Astrocyte (in vitro differentiated cells and primary cell): ENCODE measurements around the gene ANK3. TPM values are rescaled to one million over a fixed set of nuclear protein-coding genes. Genes with fewer than 3 reads are reported as not detected.

Source experiments
- DNase-seq: peaks from one replicate; pipeline ENCODE4 v3.0.0-alpha.2; 2010; ENCODE audit warnings: low read depth
- FAIRE-seq: peaks from 2 replicates; lab custom pipeline; 2011; peaks lifted over from hg19 to GRCh38; lab: Jason Lieb, UNC
- H2AFZ ChIP-seq: 2 replicates; pipeline ENCODE4 v1.6.0; 2012; ENCODE audit warnings: low read depth, low read length, inconsistent platforms
- H3K27ac ChIP-seq: 2 replicates; pipeline ENCODE4 v1.5.1; 2011; ENCODE audit warnings: low read depth, low read length, inconsistent platforms
- H3K27me3 ChIP-seq: 2 replicates; pipeline ENCODE4 v1.6.0; 2011; ENCODE audit warnings: low read length, inconsistent platforms; ENCODE audit not compliant: insufficient read depth
- H3K36me3 ChIP-seq: 2 replicates; pipeline ENCODE4 v1.5.1; 2011; ENCODE audit warnings: low read length, inconsistent platforms; ENCODE audit not compliant: insufficient read depth
- H3K4me1 ChIP-seq: 2 replicates; pipeline ENCODE4 v1.5.1; 2011; ENCODE audit warnings: low read length, inconsistent platforms; ENCODE audit not compliant: insufficient read depth
- H3K4me2 ChIP-seq: 2 replicates; pipeline ENCODE4 v1.6.0; 2012; ENCODE audit warnings: low read length, inconsistent platforms
- H3K4me3 ChIP-seq: 2 replicates; pipeline ENCODE4 v1.5.1; 2011; ENCODE audit warnings: low read depth, mild to moderate bottlenecking, low read length, inconsistent platforms; ENCODE audit not compliant: insufficient read depth
- H3K79me2 ChIP-seq: 2 replicates; pipeline ENCODE4 v1.6.0; 2012; ENCODE audit warnings: mild to moderate bottlenecking, low read length, inconsistent platforms; ENCODE audit not compliant: insufficient read depth
- H3K9ac ChIP-seq: 2 replicates; pipeline ENCODE4 v1.6.0; 2012; ENCODE audit warnings: mild to moderate bottlenecking, low read length, inconsistent platforms
- H3K9me3 ChIP-seq: 2 replicates; pipeline ENCODE4 v1.5.1; 2012; ENCODE audit warnings: low read depth, mild to moderate bottlenecking, low read length, inconsistent platforms; ENCODE audit not compliant: insufficient read depth
- H4K20me1 ChIP-seq: 2 replicates; pipeline ENCODE4 v1.6.0; 2012; ENCODE audit warnings: low read length, inconsistent platforms; ENCODE audit not compliant: insufficient read depth
- H3K27ac Mint-ChIP-seq: one replicate; pipeline ENCODE4 v1.8.0; 2021; ENCODE audit warnings: mild to moderate bottlenecking, mixed read lengths; ENCODE audit not compliant: unreplicated experiment
- H3K27me3 Mint-ChIP-seq: one replicate; pipeline ENCODE4 v1.8.0; 2021; ENCODE audit warnings: low read depth, mixed read lengths; ENCODE audit not compliant: unreplicated experiment
- H3K36me3 Mint-ChIP-seq: one replicate; pipeline ENCODE4 v1.8.0; 2021; ENCODE audit warnings: low read depth, mixed read lengths; ENCODE audit not compliant: unreplicated experiment
- H3K4me1 Mint-ChIP-seq: one replicate; pipeline ENCODE4 v1.8.0; 2021; ENCODE audit warnings: low read depth, mixed read lengths; ENCODE audit not compliant: unreplicated experiment
- H3K4me3 Mint-ChIP-seq: one replicate; pipeline ENCODE4 v1.8.0; 2021; ENCODE audit warnings: mild to moderate bottlenecking, moderate library complexity, mixed read lengths; ENCODE audit not compliant: unreplicated experiment
- H3K9me3 Mint-ChIP-seq: one replicate; pipeline ENCODE4 v1.8.0; 2021; ENCODE audit warnings: mild to moderate bottlenecking, mixed read lengths; ENCODE audit not compliant: unreplicated experiment
- CTCF ChIP-seq: IDR thresholded peaks from 2 replicates; pipeline ENCODE4 v1.5.1; 2011; ENCODE audit warnings: low read depth, mild to moderate bottlenecking, inconsistent platforms, low read length, moderate library complexity; ENCODE audit not compliant: insufficient read depth
- EZH2 ChIP-seq: IDR thresholded peaks from 2 replicates; pipeline ENCODE4 v1.6.1; 2012; ENCODE audit warnings: mild to moderate bottlenecking, low read length, inconsistent platforms; ENCODE audit not compliant: insufficient read depth
- total RNA-seq: library from RNA; stranded (reverse); gene quantifications from 2 replicates; pipeline ENCODE4 v1.2.1, GENCODE V29; 2021

Gene ANK3
- total RNA-seq, 1 donor from 2014 or later = 21.1 TPM

- peaks cover 50% of the 10 kb centered on the region for H3K4me1 Mint-ChIP-seq
- H3K4me1 ChIP-seq = peaks cover 58% of the 10 kb centered on the region
- H3K9me3 ChIP-seq = no peaks in the 10 kb centered on the region
- no peak overlapping the region for H3K4me3 ChIP-seq
- no peaks in the 10 kb centered on the region for H3K27me3 Mint-ChIP-seq
- H3K4me2 ChIP-seq = peak overlapping the region; percentile 72
- TF ChIP-seq CTCF (no peak), EZH2 (no peak)
- H3K36me3 Mint-ChIP-seq = no peaks in the 10 kb centered on the region
- no peak overlapping the region for H3K9ac ChIP-seq
- H3K36me3 ChIP-seq = no peaks in the 10 kb centered on the region
- peak overlapping the region; percentile 84 for H3K27ac ChIP-seq
- no peaks in the 10 kb centered on the region for H3K27me3 ChIP-seq
- no peak overlapping the region for H3K27ac Mint-ChIP-seq
- H3K79me2 ChIP-seq = no peaks in the 10 kb centered on the region
- DNase-seq (no peak), FAIRE-seq (no peak)
- no peak overlapping the region for H3K4me3 Mint-ChIP-seq
- H2AFZ ChIP-seq = no peak overlapping the region
- no peaks in the 10 kb centered on the region for H4K20me1 ChIP-seq
- no peaks in the 10 kb centered on the region for H3K9me3 Mint-ChIP-seq
Observed at GRCh38 chr10:60430836-60431597, 41.3 kb upstream of the ANK3 start.

GRCh38 chr10:60430017-60430416 lies 40.3 kb upstream of the ANK3 start:
- Histone ChIP-seq H4K20me1 (no peaks in the 10 kb centered on the region), H3K27me3 (no peaks in the 10 kb centered on the region), H2AFZ (no peak overlapping the region), H3K27ac (peak overlapping the region; percentile 84), H3K36me3 (no peaks in the 10 kb centered on the region), H3K79me2 (no peaks in the 10 kb centered on the region), H3K4me2 (peak overlapping the region; percentile 72), H3K9ac (peak overlapping the region; percentile 54), H3K9me3 (no peaks in the 10 kb centered on the region), H3K4me3 (no peak overlapping the region), H3K4me1 (peaks cover 68% of the 10 kb centered on the region)
- no peak overlapping the region for H3K4me3 Mint-ChIP-seq
- H3K27ac Mint-ChIP-seq = peak overlapping the region; percentile 8
- no peaks in the 10 kb centered on the region for H3K36me3 Mint-ChIP-seq
- no peaks in the 10 kb centered on the region for H3K27me3 Mint-ChIP-seq
- FAIRE-seq = peak; percentile 96
- no peak for TF ChIP-seq CTCF
- no peak for TF ChIP-seq EZH2
- peak; percentile 91 for DNase-seq
- peaks cover 54% of the 10 kb centered on the region for H3K4me1 Mint-ChIP-seq
- H3K9me3 Mint-ChIP-seq = no peaks in the 10 kb centered on the region
